Mucosa of descending colon (tissue), 3 donors: Measurements from ENCODE around the gene DUS2. TPM values are rescaled to one million over a fixed set of nuclear protein-coding genes. Genes with fewer than 3 reads are reported as not detected.
"Not testable (repeated sequence)": the region's sequence is repeated elsewhere in the genome, so short reads cannot be mapped to it uniquely, and the experiment has no call there.

Experiments
- ATAC-seq: fragments of 200-7000 bp; cut with Tn5 transposase; one replicate; pipeline ENCODE4 v1.9.1; 2020; ENCODE audit warnings: mild to moderate bottlenecking, moderate library complexity
- DNase-seq, 3 donors: peaks; one replicate each; pipeline ENCODE4 v3.0.0-alpha.2; 2020
- H3K36me3 ChIP-seq: fragments of 200-600 bp; one replicate; pipeline ENCODE4 v1.8.0; 2021; ENCODE audit warnings: low read depth, mild to moderate bottlenecking
- H3K4me1 ChIP-seq: fragments of 200-600 bp; one replicate; pipeline ENCODE4 v1.8.0; 2021; ENCODE audit warnings: low read depth, mild to moderate bottlenecking
- H3K4me3 ChIP-seq: fragments of 200-600 bp; one replicate; pipeline ENCODE4 v1.8.0; 2021; ENCODE audit warnings: mild to moderate bottlenecking
- H3K9me3 ChIP-seq: fragments of 200-600 bp; one replicate; pipeline ENCODE4 v1.8.0; 2021; ENCODE audit warnings: mild to moderate bottlenecking
- intact Hi-C, 2 donors: fragments of 100-400 bp; cut with DNase I in 1 of 2; cut with micrococcal nuclease in 1 of 2; formaldehyde crosslinking; loops; one replicate each; pipeline versions ENCODE4 v1.11.0 to v1.11.1; 2022; cut with DNase I, micrococcal nuclease
- total RNA-seq, 3 donors: library from RNA; stranded (reverse); fragmentation: NEBNext Ultra II Directional in 2 of 3; extraction: Animal tissue kit (Norgen Biotek cat#: 25700) in 2 of 3; gene quantifications; one replicate each; pipeline versions ENCODE4 v1.2.1 to v1.2.4, GENCODE V29; 2021 to 2023
- TF ChIP-seq, protein P1 (sequence below): fragments of 200-600 bp; IDR thresholded peaks from one replicate; pipeline ENCODE4 v1.8.0; 2022; ENCODE audit warnings: antibody characterized with exemption, mild to moderate bottlenecking
- donor health status: DM: no; HTN: no; CAD: no; lungs with moderate emphysema.
- donor health status: DM: no; HTN: no; CAD: no.
- donor health status: DM: no; HTN: yes; CAD: no.

The DUS2 gene
- total RNA-seq, 3 donors from 2014 or later, result 11.6 to 13.5 (median 12.6) TPM

DNA sequence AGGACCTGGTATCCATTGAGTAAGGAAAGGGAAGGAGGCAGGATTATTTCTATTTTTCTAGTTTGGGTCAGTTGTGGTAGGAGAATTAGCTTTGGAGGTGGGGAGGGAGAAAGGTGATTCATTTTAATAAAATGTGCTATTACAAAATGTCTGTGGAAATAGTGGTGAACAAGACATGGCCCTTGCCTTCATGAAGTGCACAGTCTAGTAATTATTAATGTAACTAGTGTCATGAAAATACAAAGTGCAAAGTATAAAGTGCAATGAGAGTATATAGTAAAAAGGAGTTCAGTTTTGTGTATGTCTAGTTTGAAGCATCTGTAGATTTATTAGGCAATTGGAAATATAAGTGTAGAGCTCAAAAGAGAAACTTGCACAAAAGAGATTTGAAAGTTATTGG, 74.0 kb downstream of the DUS2 start:
- DNase-seq, result no peak
- ATAC-seq, result no peak
- H3K4me3 ChIP-seq, result no peak overlapping the region
- no peaks in the 10 kb centered on the region for H3K36me3 ChIP-seq
- no peaks in the 10 kb centered on the region for H3K9me3 ChIP-seq
- TF ChIP-seq, protein P1, sequence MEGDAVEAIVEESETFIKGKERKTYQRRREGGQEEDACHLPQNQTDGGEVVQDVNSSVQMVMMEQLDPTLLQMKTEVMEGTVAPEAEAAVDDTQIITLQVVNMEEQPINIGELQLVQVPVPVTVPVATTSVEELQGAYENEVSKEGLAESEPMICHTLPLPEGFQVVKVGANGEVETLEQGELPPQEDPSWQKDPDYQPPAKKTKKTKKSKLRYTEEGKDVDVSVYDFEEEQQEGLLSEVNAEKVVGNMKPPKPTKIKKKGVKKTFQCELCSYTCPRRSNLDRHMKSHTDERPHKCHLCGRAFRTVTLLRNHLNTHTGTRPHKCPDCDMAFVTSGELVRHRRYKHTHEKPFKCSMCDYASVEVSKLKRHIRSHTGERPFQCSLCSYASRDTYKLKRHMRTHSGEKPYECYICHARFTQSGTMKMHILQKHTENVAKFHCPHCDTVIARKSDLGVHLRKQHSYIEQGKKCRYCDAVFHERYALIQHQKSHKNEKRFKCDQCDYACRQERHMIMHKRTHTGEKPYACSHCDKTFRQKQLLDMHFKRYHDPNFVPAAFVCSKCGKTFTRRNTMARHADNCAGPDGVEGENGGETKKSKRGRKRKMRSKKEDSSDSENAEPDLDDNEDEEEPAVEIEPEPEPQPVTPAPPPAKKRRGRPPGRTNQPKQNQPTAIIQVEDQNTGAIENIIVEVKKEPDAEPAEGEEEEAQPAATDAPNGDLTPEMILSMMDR, result no peak
- intact Hi-C loops, result no loop called here
- peaks cover 2% of the 10 kb centered on the region for H3K4me1 ChIP-seq

DNA sequence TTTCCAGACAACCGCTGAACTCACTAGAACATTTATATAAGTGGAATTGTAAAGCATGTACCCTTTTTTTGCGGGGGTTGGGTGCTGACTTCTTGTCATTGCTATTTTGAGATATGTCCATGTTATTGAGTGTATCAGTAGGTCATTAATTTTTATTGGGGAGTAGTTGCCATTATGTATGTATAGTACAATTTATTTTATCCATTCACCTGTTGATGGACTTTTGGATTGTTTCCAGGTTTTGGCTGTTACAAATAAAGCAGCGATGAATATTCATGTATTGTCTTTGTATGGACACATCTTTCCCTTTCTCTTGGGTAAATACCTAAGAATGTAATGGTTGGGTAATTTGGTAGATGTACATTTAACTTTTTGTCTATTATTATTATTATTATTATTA, 74.8 kb downstream of the DUS2 start:
- TF ChIP-seq, protein P1, result no peak
- ATAC-seq (no peak), DNase-seq (no peak)
- H3K9me3 ChIP-seq, result no peaks in the 10 kb centered on the region
- intact Hi-C loops, result no loop called here
- H3K4me1 ChIP-seq, result no peaks in the 10 kb centered on the region
- H3K36me3 ChIP-seq, result no peaks in the 10 kb centered on the region
- no peak overlapping the region for H3K4me3 ChIP-seq

DNA sequence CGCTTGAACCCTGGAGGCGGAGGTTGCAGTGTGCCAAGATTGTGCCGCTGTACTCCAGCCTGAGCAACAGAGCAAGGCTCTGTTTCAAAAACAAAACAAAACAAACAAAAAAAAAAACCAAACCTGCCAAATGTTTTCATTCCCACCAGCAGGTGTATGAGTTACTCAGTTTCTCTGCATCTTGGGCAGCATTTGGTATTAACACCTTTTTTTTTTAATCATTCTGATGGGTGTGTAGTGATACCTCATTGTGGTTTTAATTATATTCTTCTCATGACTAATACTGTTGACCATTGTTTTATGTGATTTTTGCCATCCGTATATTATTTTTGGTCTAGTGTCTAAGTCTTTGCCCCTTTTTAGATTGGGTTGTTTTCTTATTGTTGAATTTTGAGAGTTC, 77.4 kb downstream of the DUS2 start:
- ATAC-seq (no peak), DNase-seq (no peak)
- TF ChIP-seq, protein P1, result no peak
- Histone ChIP-seq H3K4me1 (no peaks in the 10 kb centered on the region), H3K36me3 (no peaks in the 10 kb centered on the region), H3K9me3 (no peaks in the 10 kb centered on the region), H3K4me3 (no peak overlapping the region)
- intact Hi-C loops, result no loop called here

DNA sequence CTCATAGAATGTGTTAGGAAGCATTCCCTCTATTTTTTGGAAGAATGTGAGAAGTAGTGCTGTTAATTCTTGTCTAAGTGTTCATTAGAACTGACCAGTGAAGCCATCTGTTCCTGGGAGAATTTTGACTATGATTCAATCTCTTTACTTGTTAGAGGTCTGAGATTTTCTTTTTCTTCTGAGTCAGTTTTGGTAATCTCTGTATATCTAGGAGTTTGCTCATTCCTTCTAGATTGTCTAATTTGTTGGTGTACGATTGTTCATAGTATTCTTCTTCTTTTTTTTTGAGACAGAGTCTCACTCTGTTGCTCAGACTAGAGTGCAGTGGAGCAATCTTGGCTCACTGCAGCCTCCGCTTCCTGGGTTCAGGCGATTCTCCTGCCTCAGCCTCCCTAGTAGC, 82.5 kb downstream of the DUS2 start:
- H3K4me1 ChIP-seq, result no peaks in the 10 kb centered on the region

DNA sequence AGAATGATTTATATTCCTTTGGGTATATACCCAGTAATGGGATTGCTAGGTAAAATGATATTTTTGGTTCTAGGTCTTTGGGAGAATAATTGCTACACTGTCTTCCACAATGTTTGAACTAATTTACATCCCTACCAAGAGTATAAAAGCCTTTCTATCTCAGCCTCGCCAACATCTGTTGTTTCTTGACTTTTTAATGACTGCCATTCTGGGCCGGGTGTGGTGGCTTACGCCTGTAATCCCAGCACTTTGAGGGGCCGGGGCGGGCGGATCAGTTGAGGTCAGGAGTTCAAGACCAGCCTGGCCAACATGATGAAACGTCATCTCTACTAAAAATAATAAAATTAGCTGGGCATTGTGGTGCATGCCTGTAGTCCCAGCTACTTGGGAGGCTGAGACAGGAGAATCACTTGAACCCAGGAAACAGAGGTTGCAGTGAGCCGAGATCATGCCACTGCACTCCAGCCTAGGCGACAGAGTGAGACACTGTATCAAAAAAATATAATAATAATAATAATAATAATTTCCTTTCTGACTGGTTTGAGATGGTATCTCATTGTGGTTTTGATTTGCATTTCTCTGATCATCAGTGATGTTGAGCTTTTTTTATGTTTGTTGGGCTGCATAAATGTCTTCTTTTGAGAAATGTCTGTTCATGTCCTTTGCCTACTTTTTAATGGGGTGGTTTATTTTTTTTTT, 84.3 kb downstream of the DUS2 start:
- H3K4me3 ChIP-seq, DNase-seq, H3K4me1 ChIP-seq, H3K36me3 ChIP-seq, intact Hi-C loops: not testable (repeated sequence)
- peaks cover 16% of the 10 kb centered on the region for H3K9me3 ChIP-seq
- peak; percentile 37 for ATAC-seq

More for the DNA sequence above, 82.5 kb downstream of the DUS2 start:
- H3K9me3 ChIP-seq, result peaks cover 14% of the 10 kb centered on the region
- no peak for DNase-seq
- H3K4me3 ChIP-seq, result no peak overlapping the region
- TF ChIP-seq, protein P1, result no peak
- no peak for ATAC-seq
- no peaks in the 10 kb centered on the region for H3K36me3 ChIP-seq
- intact Hi-C loops, result no loop called here

DNA sequence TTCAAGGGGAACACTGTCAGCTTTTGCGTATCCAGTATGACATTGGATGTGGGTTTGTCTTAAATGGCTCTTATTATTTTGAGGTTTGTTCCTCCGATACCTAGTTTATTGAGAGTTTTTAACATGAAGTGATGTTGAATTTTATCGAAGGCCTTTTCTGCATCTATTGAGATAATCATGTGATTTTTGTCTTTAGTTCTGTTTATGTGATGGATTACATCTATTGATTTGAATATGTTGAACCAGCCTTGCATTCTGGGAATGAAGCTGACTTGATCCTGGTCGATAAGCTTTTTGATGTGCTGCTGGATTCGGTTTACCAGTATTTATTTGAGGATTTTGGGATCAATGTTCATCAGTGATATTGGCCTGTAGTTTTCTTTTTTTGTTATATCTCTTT, 86.1 kb downstream of the DUS2 start:
- H3K4me3 ChIP-seq, H3K4me1 ChIP-seq, ATAC-seq, intact Hi-C loops, H3K36me3 ChIP-seq, DNase-seq: not testable (repeated sequence)
- peaks cover 16% of the 10 kb centered on the region for H3K9me3 ChIP-seq

DNA sequence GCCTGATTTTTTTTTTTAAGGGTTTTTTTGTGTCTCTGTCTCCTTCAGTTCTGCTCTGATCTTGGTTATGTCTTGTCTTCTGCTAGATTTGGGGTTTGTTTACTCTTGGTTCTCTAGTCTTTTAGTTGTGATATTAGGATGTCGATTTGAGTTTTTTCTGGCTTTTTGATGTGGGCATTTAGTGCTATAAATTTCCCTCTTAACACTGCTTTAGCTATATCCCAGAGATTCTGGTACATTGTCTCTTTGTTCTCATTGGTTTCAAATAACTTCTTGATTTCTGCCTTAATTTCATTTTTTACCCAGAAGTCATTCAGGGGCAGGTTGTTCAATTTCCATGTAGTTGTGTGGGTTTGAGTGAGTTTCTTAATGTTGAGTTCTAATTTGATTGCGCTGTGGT, 87.5 kb downstream of the DUS2 start:
- ATAC-seq, H3K36me3 ChIP-seq, DNase-seq, H3K4me1 ChIP-seq, H3K4me3 ChIP-seq, intact Hi-C loops: not testable (repeated sequence)
- peaks cover 16% of the 10 kb centered on the region for H3K9me3 ChIP-seq
